Activated CD4-positive, alpha-beta T cell treated with anti-CD3 and anti-CD28 coated beads for 48 hours (primary cell): ENCODE results near the gene SGSH.
"Not testable (repeated sequence)": the region's sequence is repeated elsewhere in the genome, so short reads cannot be mapped to it uniquely, and the experiment has no call there.

Experiments used
- DNase-seq: peaks from one replicate; pipeline ENCODE4 v3.0.0-alpha.2; 2020

SGSH gene

DNA sequence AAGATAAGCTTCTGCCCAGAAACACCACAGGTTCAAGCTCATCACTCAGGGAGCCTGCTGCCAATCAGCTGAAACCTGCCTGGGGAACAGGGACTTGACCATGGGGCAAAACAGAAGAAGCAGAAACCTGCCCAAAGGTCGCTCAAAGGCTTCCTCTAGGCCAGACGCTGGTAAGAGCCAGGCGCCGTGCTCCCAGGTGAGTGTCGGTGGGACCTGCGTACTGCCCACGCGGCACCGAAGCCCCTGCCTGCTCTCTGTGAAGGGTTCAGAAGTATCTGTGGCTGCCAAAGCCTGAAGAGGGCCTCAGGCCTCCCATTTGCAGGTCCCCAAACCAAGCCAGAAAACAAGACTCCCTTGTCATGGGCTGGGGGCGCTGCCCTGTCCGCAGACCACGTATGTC, 10.4 kb downstream of the SGSH start:
- DNase-seq: no peak

DNA sequence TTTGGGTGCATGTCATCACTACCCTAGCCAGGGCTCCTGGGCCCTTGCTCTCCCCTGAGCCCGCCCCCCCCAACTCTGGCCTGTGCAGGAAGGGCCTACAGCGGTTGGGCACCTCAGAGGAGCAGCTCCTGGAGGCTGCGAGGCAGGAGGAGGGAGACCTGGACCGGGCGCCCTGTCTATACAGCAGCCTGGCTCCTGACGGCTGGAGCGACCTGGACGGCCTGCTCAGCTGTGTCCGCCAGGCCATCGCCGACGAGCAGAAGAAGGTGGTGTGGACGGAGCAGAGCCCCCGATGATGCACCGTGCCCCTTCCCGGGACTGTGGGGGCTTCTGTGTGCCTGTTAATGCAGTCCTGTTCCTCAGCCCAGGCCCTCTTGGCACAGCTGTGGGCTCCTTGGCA, 12.1 kb downstream of the SGSH start:
- no peak for DNase-seq

DNA sequence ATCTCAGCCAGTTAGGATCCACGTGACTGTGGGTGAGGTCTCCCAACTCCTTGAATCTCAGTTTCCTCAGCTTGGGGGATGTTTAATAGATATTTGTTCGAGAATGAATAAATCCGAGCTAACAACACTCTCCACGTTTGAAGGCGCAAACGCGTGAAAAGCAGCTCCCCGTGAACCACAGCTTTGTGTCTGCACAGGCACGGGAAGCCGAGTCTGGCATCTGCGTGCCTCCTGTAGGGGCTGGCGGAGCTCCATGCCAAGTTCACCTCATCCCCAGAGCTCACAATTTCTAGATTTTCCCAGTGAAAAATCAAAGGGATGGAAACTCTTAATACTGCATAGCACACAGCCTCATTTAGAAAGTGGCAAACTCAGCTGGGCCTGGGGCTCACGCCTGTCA, 14.3 kb downstream of the SGSH start:
- no peak for DNase-seq

DNA sequence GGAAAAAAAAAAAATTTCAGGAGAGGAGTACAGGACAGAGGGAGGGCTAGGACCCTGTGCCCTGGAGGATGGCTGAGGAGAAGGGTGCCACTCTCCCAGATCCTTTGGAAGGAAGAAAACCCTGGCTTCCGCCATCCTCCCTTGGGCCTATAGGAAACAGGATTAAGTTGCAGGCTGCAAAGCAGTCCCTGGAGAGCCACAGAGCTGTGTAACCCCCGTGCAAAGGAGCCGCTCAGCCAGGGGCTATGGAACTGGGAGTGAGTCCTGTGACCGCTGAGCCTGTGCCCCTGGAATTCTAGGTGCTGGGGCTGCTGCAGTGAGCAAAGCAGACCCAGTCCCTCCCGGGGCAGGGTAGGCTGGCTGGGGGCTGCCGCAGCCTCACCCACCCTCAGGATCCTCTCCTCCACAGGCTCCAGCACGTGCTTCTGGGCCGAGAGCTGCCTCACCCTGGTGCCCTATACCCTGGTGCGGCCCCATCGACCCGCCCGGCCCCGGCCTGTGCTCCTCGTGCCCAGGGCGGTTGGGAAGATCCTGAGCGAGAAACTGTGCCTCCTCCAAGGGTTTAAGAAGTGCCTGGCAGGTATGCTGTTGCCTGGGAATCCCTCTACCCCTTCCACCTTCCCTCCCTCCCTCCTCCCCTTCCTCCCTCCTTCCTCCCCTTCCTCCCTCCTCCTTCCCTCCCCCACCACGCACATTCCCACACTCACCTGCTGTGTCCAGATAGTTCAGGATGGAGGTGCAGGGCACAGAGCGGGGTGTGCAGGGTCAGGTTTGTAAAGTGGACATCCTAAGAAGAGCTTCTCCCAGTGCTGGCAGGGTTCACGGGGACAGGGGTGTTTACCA, 15.3 kb downstream of the SGSH start:
- DNase-seq: no peak

DNA sequence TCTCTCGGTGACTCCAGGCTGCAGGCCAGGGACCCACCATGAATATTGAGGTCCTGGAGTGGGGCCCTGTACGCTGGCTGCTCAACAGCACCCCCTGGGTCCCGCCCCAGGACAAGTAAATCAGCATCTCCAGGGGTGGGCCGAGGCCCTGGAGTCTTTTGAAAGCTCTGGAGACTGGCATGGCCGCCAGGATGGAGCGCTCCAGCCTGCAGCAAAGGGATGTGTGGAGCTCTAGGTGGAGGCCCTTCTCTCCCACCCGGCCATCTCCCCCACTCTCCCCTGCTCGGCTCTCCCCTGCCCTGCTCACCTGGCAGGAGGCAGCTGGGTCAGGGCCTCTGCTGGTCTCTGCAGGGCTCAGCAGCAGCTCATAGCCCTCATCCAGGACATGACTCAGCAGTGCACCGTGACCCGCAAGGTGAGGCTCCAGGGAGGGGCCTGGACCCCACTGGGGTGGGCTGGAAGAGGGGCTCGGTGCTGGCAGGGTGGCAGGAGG, 16.6 kb downstream of the SGSH start:
- DNase-seq: no peak

DNA sequence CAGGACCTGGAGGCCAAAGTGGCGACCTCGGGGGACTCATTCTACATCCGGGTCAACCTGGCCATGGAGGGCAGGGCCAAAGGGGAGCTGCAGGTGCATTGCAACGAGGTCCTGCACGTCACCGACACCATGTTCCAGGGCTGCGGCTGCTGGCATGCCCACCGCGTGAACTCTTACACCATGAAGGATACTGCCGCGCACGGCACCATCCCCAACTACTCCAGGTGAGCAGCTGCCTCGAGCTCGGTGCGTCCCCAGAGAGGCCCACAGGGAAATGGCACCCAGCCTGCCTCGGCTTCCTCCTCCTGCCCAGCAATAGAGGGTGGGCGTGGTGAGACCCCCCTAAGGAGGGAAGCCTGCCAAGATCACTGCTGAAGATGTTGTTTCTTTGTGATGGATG, 17.9 kb downstream of the SGSH start:
- DNase-seq: no peak

DNA sequence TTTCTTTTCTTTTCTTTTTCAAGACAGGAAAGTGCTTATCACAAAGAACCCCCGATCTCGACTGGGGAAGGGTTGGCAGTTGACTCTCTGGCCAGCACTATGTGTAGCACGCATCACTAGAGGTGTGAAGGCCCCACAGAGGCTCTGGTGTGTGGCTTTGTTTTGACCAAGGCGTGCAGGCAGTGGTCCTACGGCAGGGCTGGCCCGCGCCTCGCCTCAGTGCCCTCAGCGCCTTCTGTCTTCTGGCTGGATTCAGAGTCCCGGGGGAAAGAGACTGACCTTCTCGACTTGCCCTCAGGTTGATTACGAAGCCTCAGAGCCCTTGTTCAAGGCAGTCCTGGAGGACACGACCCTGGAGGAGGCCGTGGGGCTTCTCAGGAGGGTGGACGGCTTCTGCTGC, 18.7 kb downstream of the SGSH start:
- no peak for DNase-seq

DNA sequence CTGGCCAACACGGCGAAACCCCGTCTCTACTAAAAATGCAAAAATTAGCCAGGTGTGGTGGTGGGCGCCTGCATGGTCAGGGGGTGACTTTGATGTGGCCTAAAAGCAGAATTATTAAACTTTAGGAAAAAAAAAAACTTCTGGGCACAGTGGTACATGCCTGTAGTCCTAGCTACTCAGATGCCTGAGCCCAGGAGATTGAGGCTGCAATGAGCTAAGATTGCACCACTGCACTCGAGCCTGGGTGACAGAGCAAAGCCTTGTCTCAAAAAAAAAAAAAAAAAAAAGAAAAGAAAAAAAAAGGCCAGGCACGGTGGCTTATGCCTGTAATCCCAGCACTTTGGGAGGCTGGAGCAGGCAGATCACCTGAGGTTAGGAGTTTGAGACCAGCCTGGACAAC, 20.8 kb downstream of the SGSH start:
- not testable (repeated sequence) for DNase-seq

DNA sequence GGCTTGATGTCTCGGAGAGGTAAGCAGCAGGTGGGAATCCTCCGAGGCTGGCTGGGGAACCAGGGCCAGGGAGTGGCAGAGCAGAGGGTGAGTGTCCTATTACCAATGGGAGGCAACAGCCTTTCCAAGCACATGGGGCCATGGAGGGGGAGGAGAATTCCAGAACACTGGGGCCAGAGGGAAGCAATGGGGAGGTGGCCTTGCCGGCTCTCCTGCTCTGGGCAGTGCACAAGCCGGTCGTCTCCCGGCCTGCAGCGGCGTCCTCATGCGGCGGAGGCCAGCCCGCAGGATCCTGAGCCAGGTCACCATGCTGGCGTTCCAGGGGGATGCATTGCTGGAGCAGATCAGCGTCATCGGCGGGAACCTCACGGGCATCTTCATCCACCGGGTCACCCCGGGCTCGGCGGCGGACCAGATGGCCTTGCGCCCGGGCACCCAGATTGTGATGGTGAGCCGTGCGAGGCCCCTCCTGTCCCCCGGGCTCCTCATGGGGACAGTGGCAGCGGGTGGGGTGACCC, 21.9 kb downstream of the SGSH start:
- no peak for DNase-seq

DNA sequence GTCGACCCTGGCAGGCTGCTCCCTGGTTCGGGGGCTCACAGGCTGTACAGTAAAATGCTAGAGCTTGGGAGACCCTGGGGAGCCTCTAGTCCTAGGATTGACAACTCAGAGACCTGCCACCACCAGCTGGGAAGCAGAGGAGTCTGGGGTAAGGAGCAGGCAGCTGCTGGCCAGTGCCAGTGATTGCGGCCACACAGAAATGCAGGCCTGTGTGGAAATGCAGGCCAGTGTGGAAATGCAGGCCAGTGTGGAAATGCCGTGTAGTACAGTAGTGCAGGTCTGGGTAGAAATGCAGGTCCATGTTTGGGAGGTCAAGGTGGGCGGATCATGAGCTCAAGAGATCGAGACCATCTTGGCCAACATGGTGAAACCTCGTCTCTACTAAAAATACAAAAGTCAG, 23.5 kb downstream of the SGSH start:
- DNase-seq: no peak

DNA sequence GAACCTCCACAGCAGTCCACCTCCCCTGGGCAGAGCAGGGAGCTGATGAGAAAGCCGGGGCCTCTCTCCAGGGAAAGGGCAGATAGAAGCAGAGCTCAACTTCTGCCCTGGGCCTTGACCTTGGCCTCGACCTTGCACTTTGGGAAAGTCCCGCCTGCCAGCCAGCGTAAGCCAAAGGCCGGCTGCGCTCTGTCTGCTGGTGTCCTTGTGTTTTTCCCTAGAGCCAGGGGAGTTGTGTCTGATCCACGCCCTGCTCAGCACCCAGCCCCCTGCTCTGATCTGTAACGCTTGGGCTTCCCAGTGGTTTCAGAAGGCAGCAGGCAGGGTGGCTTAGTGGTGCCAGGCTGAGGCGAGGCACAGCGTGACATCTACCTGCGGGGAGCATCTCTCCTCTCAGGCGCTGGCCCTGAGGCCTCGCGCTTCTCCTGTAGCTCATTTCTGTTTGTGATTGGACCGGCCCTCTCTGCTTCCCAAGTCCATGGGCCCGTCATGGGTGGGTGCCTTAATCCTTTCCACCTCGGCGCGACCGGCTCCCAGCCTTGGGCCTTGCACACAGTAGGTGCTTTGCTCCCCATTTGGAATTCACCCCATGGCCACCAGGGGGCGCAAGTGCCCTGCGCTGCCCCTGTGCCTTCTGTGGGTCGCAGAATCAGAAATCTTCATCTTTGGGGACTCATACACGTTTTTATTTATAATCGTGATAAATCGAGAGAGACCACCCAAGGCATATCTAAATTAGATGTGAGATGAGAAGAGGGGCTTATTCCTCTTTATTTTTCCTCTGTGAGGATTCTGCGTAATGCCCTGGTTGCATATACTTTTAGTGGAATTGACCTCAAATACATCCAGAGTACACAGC, 24.2 kb downstream of the SGSH start:
- DNase-seq: peak; percentile 66

DNA sequence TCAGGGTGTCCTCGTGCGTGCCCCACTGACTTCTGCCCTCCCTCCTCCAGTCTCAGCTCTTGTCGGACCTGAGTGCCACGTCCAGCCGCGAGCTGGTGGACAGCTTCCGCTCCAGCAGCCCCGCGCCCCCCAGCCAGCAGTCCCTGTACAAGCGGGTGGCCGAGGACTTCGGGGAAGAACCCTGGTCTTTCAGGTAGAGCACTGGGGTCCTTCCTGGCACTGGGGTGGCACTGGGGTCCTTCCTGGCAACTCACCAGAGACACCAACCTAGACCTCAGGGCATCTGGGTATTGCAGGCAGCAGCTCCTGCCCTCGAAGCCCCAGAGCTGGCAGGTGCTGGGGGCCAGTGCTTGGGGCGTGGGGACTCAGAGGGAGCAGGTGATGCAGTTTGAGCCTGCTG, 25.0 kb downstream of the SGSH start:
- DNase-seq: no peak

DNA sequence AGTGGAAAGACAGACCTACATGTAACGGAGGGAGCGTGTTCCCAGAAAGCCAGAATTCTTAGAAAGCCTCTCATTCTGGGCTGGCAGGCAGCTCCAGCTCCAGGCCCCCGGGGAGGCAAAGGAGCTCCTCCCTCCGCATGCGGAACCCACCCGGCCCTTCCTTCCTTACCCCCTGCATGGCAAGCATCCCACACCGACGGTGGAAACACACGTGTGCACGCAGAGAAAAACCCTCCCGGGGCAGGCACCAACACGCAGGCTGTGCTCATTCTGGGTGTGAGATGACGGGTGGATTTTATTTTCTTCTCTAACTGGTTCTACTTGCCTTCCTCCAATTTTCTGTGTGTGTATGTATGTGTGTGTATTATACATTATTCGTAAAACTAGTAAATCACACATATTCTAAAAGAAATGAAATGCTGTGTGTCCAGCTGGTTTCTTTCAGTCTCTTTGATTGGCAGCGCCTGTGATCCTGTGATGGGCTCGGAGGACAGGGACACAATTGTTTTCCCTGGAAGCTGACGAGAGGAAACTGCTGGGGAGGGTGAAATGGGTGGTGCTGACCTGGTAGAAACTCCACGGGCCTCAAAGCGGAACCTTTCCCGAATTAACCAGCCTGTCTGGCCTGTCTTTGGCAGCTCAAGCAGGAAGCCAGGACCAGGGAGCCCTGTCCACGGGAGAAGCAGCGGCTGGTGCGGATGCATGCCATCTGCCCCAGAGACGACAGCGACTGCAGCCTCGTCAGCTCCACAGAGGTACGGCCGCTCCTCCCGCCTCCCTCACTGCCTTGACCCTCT, 28.1 kb downstream of the SGSH start:
- DNase-seq: no peak

DNA sequence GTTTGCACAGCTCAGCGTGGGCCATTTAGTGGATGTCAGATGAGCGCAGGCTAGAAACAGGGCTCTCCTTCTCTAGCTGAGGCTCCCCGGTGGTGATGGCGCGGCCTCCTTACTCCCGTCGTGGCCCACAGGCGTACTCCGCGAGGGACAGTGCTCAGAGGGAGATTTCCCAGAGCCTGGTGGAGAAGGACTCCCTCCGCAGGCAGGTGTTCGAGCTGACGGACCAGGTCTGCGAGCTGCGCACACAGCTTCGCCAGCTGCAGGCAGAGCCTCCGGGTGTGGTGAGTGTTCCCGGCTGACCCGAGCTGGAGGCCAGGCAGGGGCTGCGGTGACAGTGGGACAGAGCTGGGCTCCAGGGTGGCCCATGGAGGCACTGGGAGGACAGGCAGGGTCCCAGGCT, 28.9 kb downstream of the SGSH start:
- DNase-seq: no peak

DNA sequence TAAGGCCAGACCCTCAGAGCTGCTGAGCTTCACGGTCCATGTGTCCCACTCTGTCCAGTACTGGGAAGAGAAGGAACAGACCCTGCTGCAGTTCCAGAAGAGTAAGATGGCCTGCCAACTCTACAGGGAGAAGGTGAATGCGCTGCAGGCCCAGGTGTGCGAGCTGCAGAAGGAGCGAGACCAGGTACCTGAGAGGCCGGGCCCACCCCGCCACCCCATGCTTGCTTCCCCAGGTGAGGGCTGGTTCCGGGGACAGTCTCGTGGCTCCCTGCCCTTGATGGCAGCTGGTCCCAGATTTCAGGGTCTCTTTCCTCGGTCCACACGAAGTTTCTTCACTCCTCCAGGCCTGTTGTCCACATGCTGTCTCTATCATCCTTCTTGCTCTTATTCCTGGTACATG, 29.4 kb downstream of the SGSH start:
- DNase-seq: no peak

DNA sequence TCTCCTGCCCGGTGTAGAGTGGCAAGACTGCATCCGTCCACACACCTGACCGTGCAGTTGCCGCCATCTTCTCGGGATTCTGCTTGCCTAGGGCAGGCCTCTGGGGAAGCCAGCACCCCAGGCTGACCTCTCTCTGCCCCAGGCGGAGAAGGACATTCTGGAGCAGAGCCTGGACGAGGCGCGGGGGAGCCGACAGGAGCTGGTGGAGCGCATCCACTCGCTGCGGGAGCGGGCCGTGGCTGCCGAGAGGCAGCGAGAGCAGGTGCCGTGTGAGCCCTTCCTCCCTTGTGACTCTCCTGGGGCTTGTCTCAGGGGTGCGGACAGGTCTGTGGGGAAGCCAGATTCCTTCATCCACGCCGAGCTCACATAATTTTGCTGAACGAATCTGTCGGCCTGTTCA, 30.5 kb downstream of the SGSH start:
- no peak for DNase-seq

DNA sequence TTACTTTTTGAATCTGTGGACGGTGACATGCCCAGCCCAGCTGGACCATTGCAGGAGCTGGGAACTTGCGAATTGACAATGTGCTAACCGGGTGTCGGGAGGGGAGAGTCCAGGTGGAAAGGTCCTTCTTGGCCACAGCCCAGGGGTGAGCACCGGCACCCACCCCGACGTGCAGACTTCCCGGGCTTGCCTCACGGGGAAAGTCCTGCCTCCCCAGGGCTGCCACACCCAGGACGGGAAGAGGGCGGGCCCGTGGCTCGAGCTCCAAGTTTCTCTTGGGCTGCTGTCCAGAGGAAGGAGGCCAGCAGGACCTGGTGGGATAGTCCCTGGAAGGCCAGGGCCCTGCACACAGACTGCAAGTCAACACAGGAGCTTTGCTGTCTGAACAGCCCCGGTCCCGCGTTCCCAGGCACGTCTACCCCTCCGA, 32.6 kb downstream of the SGSH start:
- no peak for DNase-seq

DNA sequence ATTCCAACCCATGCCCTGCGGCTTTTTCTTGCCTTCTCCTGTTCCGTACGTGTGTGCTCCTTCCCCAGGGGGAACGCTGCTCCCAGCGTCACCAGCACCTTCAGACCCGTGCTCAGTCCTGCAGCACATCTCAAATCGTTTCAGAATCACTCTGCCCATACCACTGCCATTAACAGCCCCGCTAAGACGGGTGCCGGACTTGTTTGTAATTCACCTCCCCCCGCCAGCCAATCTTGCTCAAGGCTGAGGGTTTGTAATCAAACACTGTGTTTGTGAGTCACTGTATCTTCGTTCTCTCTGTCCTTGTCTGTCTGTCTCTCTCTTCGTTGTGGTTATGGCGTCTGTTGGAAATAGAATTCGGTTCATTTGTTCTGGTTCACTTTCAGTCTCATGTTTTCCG, 33.0 kb downstream of the SGSH start:
- DNase-seq: no peak

DNA sequence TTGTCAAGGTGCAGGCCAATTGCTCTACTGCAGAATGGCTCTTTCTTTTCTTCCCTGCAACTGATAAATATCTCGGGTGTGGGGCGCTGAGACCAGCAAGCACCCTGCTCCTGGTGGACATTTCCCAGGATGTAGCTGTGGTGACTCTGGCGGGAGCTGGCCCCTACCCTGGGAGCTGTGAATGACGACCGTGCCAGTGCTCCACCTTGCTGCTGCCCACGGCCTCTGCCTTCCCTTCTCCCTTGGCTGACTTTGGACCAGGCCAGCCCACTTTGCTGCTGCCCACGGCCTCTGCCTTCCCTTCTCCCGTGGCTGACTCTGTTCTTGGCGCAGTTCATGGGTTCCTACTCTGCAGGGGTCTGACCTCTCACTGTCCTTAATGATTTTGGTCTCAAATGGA, 34.2 kb downstream of the SGSH start:
- no peak for DNase-seq

DNA sequence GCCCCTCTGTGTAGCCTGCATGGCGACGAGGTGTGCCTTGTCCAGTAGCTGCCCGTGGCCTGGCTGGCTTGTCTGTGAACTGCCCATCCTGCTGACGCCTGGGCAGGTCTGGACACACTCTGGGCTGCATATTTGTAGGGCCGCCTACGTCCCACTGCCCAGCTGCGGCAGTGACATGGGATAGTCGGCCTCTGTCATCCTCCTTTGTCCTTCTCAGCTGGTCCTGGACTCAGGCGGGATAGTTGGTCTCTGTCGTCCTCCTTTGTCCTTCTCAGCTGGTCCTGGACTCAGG, 35.8 kb downstream of the SGSH start:
- no peak for DNase-seq

DNA sequence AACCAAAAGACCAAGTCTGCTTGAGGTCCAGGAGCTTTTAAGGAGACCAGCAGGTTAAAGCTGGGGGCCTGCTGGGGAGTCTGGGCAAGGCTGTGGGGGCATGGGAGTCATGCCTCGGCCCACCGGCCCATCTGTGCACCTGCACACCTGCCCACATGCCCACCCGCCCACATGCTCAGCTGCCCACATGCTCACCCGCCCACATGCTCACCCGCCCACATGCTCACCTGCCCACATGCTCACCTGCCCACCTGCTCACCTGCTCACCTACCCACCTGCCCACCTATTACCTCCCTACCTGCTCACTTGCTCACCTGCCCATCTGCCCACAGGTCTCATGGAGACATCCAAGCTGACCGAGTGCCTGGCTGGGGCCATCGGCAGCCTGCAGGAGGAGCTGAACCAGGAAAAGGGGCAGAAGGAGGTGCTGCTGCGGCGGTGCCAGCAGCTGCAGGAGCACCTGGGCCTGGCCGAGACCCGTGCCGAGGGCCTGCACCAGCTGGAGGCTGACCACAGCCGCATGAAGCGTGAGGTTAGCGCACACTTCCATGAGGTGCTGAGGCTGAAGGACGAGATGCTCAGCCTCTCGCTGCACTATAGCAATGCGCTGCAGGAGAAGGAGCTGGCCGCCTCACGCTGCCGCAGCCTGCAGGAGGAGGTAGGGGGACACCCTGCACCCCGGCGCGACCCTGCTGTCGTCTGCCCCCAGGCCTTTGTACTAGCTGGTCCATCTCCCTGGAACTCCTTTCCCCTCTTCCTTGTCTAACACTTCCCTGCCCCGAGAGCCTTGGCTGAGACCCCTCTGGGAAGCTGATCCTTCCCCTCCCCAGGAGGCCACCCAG, 36.3 kb downstream of the SGSH start:
- DNase-seq: no peak

DNA sequence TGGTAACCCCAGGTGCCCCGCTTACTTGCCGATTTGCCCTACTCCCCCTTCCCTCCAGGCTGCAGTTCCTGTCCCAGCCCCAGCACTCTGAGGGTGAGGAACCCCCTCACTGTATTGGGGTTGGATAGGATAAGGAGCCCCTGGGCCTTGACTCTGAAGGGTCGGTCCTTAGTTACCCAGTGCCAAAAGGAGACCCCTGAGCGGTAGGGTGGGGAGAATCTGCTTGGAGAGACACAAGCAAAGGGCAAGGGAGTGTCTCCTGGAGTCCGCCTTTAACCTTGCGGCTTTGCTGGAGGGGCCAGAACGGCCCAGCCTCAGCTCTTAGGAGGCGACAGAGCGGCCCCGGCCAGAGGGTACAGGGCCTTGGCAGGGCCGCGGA, 37.3 kb downstream of the SGSH start:
- DNase-seq: no peak
